Measurements from ENCODE around the gene OR2V2. TPM values are rescaled to one million over a fixed set of nuclear protein-coding genes. Genes with fewer than 3 reads are reported as not detected.
A peak's percentile ranks its signal among the peaks of the same experiment; 100 is the strongest.

The OR2V2 gene
- polyA plus RNA-seq, 1 of the 3 experiments (the other 2 are of a cell fraction) = not detected

GRCh38 chr5:181114284-181114843 is 33.0 kb upstream of the OR2V2 start:
- Histone ChIP-seq H3K27ac (ENCODE audit: low read depth in 2 of 2, low read length in 1 of 2) (no peak overlapping the region), H3K4me1 (ENCODE audit: control insufficient read depth in 1 of 2, insufficient read depth in 2 of 2, low read depth in 1 of 2, low read length in 1 of 2) (no peaks in the 10 kb centered on the region), H3K36me3 (replicated peaks in 1 of 2; ENCODE audit: control insufficient read depth in 1 of 2, insufficient read depth in 2 of 2, low read length in 1 of 2) (no peaks in the 10 kb centered on the region), H2AFZ (ENCODE audit: low read depth) (no peak overlapping the region; the same call in 1 of the 2 replicates), H3K9me2 (no peaks in the 10 kb centered on the region), H3F3A (replicated peaks; ENCODE audit: insufficient read depth) (peaks cover 7% of the 10 kb centered on the region), H3K9me3 (no peaks in the 10 kb centered on the region), H3K27me3 (ENCODE audit: insufficient read depth) (peaks cover 95% of the 10 kb centered on the region), H4K20me1 (ENCODE audit: insufficient read depth) (no peaks in the 10 kb centered on the region), H3K4me3 (ENCODE audit: low read depth in 2 of 2, low read length in 1 of 2) (peak overlapping the region in 1 of 2 experiments; percentile 21; a peak in 1 of 4 replicates), H3K79me2 (ENCODE audit: insufficient read depth) (no peaks in the 10 kb centered on the region), H3K9ac (no peak overlapping the region), H3K4me2 (peak overlapping the region; percentile 50; the same call in 1 of the 2 replicates)
- CTCF ChIA-PET = no interaction called here
- DNase-seq = no peak
- TF ChIP-seq, protein P1, sequence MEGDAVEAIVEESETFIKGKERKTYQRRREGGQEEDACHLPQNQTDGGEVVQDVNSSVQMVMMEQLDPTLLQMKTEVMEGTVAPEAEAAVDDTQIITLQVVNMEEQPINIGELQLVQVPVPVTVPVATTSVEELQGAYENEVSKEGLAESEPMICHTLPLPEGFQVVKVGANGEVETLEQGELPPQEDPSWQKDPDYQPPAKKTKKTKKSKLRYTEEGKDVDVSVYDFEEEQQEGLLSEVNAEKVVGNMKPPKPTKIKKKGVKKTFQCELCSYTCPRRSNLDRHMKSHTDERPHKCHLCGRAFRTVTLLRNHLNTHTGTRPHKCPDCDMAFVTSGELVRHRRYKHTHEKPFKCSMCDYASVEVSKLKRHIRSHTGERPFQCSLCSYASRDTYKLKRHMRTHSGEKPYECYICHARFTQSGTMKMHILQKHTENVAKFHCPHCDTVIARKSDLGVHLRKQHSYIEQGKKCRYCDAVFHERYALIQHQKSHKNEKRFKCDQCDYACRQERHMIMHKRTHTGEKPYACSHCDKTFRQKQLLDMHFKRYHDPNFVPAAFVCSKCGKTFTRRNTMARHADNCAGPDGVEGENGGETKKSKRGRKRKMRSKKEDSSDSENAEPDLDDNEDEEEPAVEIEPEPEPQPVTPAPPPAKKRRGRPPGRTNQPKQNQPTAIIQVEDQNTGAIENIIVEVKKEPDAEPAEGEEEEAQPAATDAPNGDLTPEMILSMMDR (IDR thresholded peaks at IDR 0.05) = no peak
- no peak for TF ChIP-seq SIN3A (IDR thresholded peaks at IDR 0.05; ENCODE audit: borderline replicate concordance, low read depth, low read length)
- no peak for TF ChIP-seq IRF3 (IDR thresholded peaks at IDR 0.05; ENCODE audit: low read depth, low read length)
- TF ChIP-seq POLR2AphosphoS5 (IDR thresholded peaks at IDR 0.05; ENCODE audit: low read depth, low read length) = no peak
- TF ChIP-seq, protein P2, sequence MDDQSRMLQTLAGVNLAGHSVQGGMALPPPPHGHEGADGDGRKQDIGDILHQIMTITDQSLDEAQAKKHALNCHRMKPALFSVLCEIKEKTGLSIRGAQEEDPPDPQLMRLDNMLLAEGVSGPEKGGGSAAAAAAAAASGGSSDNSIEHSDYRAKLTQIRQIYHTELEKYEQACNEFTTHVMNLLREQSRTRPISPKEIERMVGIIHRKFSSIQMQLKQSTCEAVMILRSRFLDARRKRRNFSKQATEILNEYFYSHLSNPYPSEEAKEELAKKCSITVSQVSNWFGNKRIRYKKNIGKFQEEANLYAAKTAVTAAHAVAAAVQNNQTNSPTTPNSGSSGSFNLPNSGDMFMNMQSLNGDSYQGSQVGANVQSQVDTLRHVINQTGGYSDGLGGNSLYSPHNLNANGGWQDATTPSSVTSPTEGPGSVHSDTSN (IDR thresholded peaks at IDR 0.05) = no peak
- TF ChIP-seq FOXJ3 (CRISPR knock-in tag; IDR thresholded peaks at IDR 0.05) = no peak
- no peak for TF ChIP-seq ELF1 (IDR thresholded peaks at IDR 0.05)
- TF ChIP-seq FOSL2 (IDR thresholded peaks at IDR 0.05; ENCODE audit: borderline replicate concordance, low read depth) = no peak
- TF ChIP-seq, protein P3, sequence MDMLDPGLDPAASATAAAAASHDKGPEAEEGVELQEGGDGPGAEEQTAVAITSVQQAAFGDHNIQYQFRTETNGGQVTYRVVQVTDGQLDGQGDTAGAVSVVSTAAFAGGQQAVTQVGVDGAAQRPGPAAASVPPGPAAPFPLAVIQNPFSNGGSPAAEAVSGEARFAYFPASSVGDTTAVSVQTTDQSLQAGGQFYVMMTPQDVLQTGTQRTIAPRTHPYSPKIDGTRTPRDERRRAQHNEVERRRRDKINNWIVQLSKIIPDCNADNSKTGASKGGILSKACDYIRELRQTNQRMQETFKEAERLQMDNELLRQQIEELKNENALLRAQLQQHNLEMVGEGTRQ (IDR thresholded peaks at IDR 0.05; ENCODE audit: borderline replicate concordance, low read depth, low read length) = no peak
- no peak for TF ChIP-seq YY1 (IDR thresholded peaks at IDR 0.05; ENCODE audit: low read depth)
- TF ChIP-seq RXRA (IDR thresholded peaks at IDR 0.05; ENCODE audit: borderline replicate concordance, low read depth) = no peak
- POLR2A ChIA-PET = no interaction called here
- 27% methylated on average over 23 of the region's 33 CpGs for WGBS (ENCODE audit: low lambda C conversion rate)

All from SK-N-SH (cell line).